OCI-LY3 (cell line): ENCODE measurements around the gene PGM1.
A peak's percentile ranks its signal among the peaks of the same experiment; 100 is the strongest.
"Not testable (repeated sequence)": the region's sequence is repeated elsewhere in the genome, so short reads cannot be mapped to it uniquely, and the experiment has no call there.

ENCODE experiments used
- H2AFZ ChIP-seq: fragments of 200-600, 300-600 bp; shearing (Covaris generic); 2 replicates; pipeline ENCODE4 v1.6.0; 2014; ENCODE audit warnings: antibody characterized with exemption, low read depth, low read length
- H3K27ac ChIP-seq: fragments of 200-600, 300-600 bp; sonication (generic); 2 replicates; pipeline ENCODE4 v1.5.1; 2014; ENCODE audit warnings: mild to moderate bottlenecking, low read length, moderate library complexity, mixed read lengths
- H3K27me3 ChIP-seq: fragments of 200-600, 300-600 bp; sonication (generic); 2 replicates; pipeline ENCODE4 v1.6.1; 2014; ENCODE audit warnings: low read depth, low read length, mixed read lengths
- H3K36me3 ChIP-seq: fragments of 200-600, 300-600 bp; sonication (generic); replicated peaks from 2 replicates; pipeline ENCODE3; 2014; ENCODE audit warnings: low read depth, low read length, mixed read lengths
- H3K4me1 ChIP-seq: fragments of 300-600, 200-600 bp; sonication (generic); 2 replicates; pipeline ENCODE4 v1.6.1; 2014; ENCODE audit warnings: low read length, mixed read lengths
- H3K4me2 ChIP-seq: fragments of 200-600, 300-600 bp; sonication (generic); 2 replicates; pipeline ENCODE4 v1.6.1; 2014; ENCODE audit warnings: low read length, mixed read lengths
- H3K4me3 ChIP-seq: fragments of 300-600, 200-600 bp; sonication (generic); 2 replicates; pipeline ENCODE4 v1.5.1; 2014; ENCODE audit warnings: antibody characterized with exemption, mild to moderate bottlenecking, low read length, moderate library complexity
- H3K79me2 ChIP-seq: fragments of 300-600, 200-600 bp; shearing (Covaris generic); 2 replicates; pipeline ENCODE4 v1.6.1; 2014; ENCODE audit warnings: mild to moderate bottlenecking, low read length, mixed read lengths
- H3K9ac ChIP-seq: fragments of 300-600, 200-600 bp; shearing (Covaris generic); 2 replicates; pipeline ENCODE4 v1.6.0; 2014; ENCODE audit warnings: mild to moderate bottlenecking, low read length, moderate library complexity
- H3K9me3 ChIP-seq: fragments of 200-600, 300-600 bp; shearing (Covaris generic); 2 replicates; pipeline ENCODE4 v1.6.1; 2014; ENCODE audit warnings: low read length, mixed read lengths; ENCODE audit not compliant: insufficient read depth
- H4K20me1 ChIP-seq: fragments of 200-600, 300-600 bp; sonication (generic); 2 replicates; pipeline ENCODE4 v1.6.1; 2016; ENCODE audit warnings: low read length, mixed read lengths; ENCODE audit not compliant: insufficient read depth
- EZH2phosphoT487 ChIP-seq: fragments of 200-600 bp; shearing (Covaris generic); IDR thresholded peaks from 2 replicates; pipeline ENCODE4 v1.6.1; 2018; ENCODE audit warnings: antibody characterized with exemption, mixed run types, low read depth
- TF ChIP-seq, protein P1 (sequence below): fragments of 200-600, 300-600 bp; sonication (generic); IDR thresholded peaks from 2 replicates; pipeline ENCODE4 v1.5.1; 2014; ENCODE audit warnings: antibody characterized with exemption, low read length, low read depth

Gene PGM1

DNA sequence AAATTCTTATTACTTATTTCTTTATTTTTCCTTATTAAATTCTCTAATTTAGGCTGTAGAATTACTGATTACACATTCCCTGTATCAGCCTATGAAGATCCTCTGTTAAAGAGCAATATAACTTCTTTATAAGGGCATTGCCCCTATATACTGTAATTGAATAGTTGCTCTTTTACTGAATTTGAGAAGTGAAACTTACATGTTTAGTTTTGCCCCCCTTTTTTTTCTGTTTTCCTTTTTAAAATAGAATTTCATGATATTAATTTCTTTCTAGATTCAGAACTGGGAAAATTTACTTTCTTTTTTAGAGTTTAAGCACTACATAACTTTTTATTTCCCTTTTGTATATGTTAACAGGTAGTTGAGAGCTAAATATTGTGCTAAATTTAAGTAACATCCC, 29.5 kb upstream of the PGM1 start:
- Histone ChIP-seq H4K20me1 (no peaks in the 10 kb centered on the region), H3K27ac (peak overlapping the region; percentile 66), H3K9me3 (no peaks in the 10 kb centered on the region), H3K4me3 (no peak overlapping the region; the same call in 1 of the 2 replicates), H3K27me3 (no peaks in the 10 kb centered on the region), H3K9ac (no peak overlapping the region), H3K4me1 (peaks cover 16% of the 10 kb centered on the region), H3K79me2 (no peaks in the 10 kb centered on the region), H2AFZ (no peak overlapping the region), H3K36me3 (no peaks in the 10 kb centered on the region), H3K4me2 (peak overlapping the region; percentile 42)
- no peak for TF ChIP-seq EZH2phosphoT487
- TF ChIP-seq, protein P1, sequence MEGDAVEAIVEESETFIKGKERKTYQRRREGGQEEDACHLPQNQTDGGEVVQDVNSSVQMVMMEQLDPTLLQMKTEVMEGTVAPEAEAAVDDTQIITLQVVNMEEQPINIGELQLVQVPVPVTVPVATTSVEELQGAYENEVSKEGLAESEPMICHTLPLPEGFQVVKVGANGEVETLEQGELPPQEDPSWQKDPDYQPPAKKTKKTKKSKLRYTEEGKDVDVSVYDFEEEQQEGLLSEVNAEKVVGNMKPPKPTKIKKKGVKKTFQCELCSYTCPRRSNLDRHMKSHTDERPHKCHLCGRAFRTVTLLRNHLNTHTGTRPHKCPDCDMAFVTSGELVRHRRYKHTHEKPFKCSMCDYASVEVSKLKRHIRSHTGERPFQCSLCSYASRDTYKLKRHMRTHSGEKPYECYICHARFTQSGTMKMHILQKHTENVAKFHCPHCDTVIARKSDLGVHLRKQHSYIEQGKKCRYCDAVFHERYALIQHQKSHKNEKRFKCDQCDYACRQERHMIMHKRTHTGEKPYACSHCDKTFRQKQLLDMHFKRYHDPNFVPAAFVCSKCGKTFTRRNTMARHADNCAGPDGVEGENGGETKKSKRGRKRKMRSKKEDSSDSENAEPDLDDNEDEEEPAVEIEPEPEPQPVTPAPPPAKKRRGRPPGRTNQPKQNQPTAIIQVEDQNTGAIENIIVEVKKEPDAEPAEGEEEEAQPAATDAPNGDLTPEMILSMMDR: no peak

DNA sequence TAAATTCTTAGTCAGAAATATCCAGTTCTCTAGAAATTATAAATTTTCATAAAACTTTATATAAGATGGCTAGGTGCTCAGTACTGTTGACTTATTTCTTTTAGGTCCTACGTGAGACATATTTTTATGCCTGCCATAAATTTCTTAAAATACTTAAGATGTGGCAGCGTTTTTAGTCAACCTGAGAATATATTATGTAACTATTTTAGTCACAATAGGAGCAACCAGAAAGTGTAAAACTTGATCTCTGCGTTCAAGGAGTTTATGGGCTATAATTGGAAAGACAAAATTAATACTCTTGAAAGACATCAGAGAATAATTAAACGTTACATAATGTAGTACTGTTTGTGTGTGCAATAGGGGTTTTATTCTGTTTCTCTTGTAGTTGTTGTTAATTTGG, 24.1 kb upstream of the PGM1 start:
- no peak overlapping the region for H3K4me3 ChIP-seq
- H3K4me2 ChIP-seq: peak overlapping the region; percentile 26; the same call in 1 of the 2 replicates
- H4K20me1 ChIP-seq: no peaks in the 10 kb centered on the region
- no peak overlapping the region for H3K9ac ChIP-seq
- TF ChIP-seq EZH2phosphoT487: no peak
- no peaks in the 10 kb centered on the region for H3K79me2 ChIP-seq
- peaks cover 12% of the 10 kb centered on the region for H3K4me1 ChIP-seq
- no peaks in the 10 kb centered on the region for H3K9me3 ChIP-seq
- no peaks in the 10 kb centered on the region for H3K36me3 ChIP-seq
- no peaks in the 10 kb centered on the region for H3K27me3 ChIP-seq
- no peak overlapping the region for H3K27ac ChIP-seq
- no peak overlapping the region for H2AFZ ChIP-seq

DNA sequence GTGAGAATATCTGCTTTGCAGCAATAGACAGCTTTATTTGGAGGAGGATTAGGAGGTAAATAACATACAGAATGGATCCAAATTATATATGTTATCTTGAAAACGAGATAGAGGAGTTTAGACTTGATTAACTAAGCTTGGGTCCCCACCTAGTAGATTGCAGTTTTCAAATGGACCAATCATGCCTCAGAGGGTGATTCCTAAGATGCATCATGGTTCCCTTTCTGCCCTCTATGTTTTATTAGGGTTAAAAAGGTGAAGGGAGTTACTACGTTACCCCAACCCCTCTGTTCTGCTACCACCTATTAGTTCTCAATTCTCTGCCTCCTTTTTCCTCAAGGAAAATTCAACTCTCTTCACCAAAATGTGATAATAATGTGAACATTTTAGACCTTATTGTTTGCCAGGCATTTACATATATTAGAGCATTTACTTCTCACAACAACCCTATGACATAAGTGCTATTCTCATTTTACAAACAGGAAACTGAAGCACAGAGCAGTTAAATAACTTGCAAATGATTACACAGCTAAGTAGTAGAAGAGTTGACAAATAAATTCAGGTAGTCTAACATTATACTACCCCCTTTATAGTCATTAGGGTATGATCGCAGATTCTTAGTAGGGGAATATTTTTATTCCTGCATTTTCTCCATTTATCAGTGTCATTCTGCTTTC, 23.4 kb upstream of the PGM1 start:
- H3K36me3 ChIP-seq: no peaks in the 10 kb centered on the region
- H3K4me1 ChIP-seq: peaks cover 8% of the 10 kb centered on the region
- no peaks in the 10 kb centered on the region for H4K20me1 ChIP-seq
- no peak overlapping the region for H3K4me3 ChIP-seq
- H3K27me3 ChIP-seq: no peaks in the 10 kb centered on the region
- H3K27ac ChIP-seq: no peak overlapping the region
- H3K9ac ChIP-seq: no peak overlapping the region
- no peak for TF ChIP-seq EZH2phosphoT487
- TF ChIP-seq, protein P1: no peak
- H2AFZ ChIP-seq: no peak overlapping the region
- H3K79me2 ChIP-seq: no peaks in the 10 kb centered on the region
- peak overlapping the region; percentile 26; the same call in 1 of the 2 replicates for H3K4me2 ChIP-seq
- no peaks in the 10 kb centered on the region for H3K9me3 ChIP-seq

DNA sequence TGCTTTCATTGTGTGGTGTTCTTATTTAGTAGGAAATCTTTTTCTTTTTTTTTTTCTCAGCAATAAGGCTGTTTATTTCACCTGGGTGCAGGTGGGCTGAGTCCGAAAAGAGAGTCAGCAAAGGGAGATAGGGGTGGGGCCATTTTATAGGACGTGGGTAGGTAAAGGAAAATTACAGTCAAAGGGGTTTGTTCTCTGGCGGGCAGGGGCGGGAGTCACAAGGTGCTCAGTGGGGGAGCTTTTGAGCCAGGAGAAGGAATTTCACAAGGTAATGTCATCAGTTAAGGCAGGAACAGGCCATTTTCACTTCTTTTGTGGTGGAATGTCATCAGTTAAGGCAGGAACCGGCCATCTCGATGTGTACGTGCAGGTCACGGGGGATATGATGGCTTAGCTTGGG, 20.5 kb upstream of the PGM1 start:
- H3K4me2 ChIP-seq, H3K27me3 ChIP-seq: not testable (repeated sequence)

DNA sequence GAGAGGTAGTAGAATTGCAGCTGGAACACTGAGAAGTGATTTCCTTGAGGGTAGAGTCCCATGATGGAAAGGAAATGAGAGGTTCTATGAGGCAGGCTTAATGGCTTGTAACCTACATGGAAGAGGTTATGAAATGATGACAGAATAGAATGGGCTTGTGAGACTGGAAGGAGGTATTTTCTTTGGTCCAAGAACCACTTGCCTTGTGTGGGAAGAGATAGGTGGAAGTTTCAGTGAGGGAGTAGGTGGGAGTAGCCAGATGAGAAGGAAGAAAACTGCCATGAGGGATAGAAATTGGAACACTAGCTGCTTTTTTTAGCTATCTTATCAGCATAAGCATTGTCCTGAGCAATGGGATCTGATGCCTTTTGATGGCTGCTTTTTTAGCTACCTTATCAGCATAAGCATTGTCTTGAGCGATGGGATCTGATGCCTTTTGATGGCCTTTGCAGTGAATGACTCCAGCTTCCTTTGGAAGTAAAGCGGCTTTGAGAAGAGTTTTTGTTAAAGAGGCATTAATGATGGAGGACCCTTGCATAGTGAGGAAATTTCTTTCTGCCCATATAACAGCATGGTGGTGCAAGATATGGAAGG, 18.9 kb upstream of the PGM1 start:
- not testable (repeated sequence) for H4K20me1 ChIP-seq, H3K27ac ChIP-seq, H3K9me3 ChIP-seq, H3K27me3 ChIP-seq, H2AFZ ChIP-seq, H3K4me2 ChIP-seq, H3K79me2 ChIP-seq, H3K9ac ChIP-seq, H3K36me3 ChIP-seq, H3K4me3 ChIP-seq, H3K4me1 ChIP-seq

More for the DNA sequence above, 20.5 kb upstream of the PGM1 start:
- not testable (repeated sequence) for H3K79me2 ChIP-seq, H3K4me3 ChIP-seq, H3K4me1 ChIP-seq, H3K27ac ChIP-seq, H4K20me1 ChIP-seq, H3K36me3 ChIP-seq, H3K9ac ChIP-seq, H2AFZ ChIP-seq, H3K9me3 ChIP-seq
